WI38 (cell line): ENCODE measurements around the gene RHO.

Source experiments
- H3K4me3 ChIP-seq: 2 replicates; pipeline ENCODE4 v1.5.1; 2011; ENCODE audit warnings: low read depth, mild to moderate bottlenecking, control low read depth, low read length
- CTCF ChIP-seq: IDR thresholded peaks from 2 replicates; pipeline ENCODE4 v1.5.1; 2012; ENCODE audit warnings: low read depth, mild to moderate bottlenecking, control low read depth, low read length

RHO gene

GRCh38 chr3:129500334-129500658 lies 28.1 kb upstream of the RHO start:
- no peak for TF ChIP-seq CTCF
- H3K4me3 ChIP-seq = no peak overlapping the region

GRCh38 chr3:129501630-129502029 lies 26.8 kb upstream of the RHO start:
- H3K4me3 ChIP-seq = no peak overlapping the region
- TF ChIP-seq CTCF = no peak

- no peak for TF ChIP-seq CTCF
- no peak overlapping the region for H3K4me3 ChIP-seq
Measured at GRCh38 chr3:129502641-129503408, 25.6 kb upstream of the RHO start.

- no peak for TF ChIP-seq CTCF
- no peak overlapping the region for H3K4me3 ChIP-seq
Measured at GRCh38 chr3:129503471-129504291, 24.8 kb upstream of the RHO start.

GRCh38 chr3:129504471-129505100 lies 23.9 kb upstream of the RHO start:
- no peak for TF ChIP-seq CTCF
- no peak overlapping the region for H3K4me3 ChIP-seq

- no peak overlapping the region for H3K4me3 ChIP-seq
- TF ChIP-seq CTCF = no peak
Measured at GRCh38 chr3:129505341-129505740, 23.1 kb upstream of the RHO start.
